ENCODE results near the gene KCNK6.
"Not testable (repeated sequence)": the region's sequence is repeated elsewhere in the genome, so short reads cannot be mapped to it uniquely, and the experiment has no call there.

KCNK6 gene

GRCh38 chr19:38333245-38333644, 13.6 kb downstream of the KCNK6 start:
- peaks cover 30% of the 10 kb centered on the region for H3K36me3 Mint-ChIP-seq
- ATAC-seq, result no peak
- peaks cover 15% of the 10 kb centered on the region for H3K4me1 Mint-ChIP-seq
- DNase-seq (ENCODE audit: low spot score in 2 of 2), result no peak
- no peak overlapping the region for H3K4me3 Mint-ChIP-seq
- H3K9me3 Mint-ChIP-seq, result no peaks in the 10 kb centered on the region
- H3K27ac Mint-ChIP-seq, result peak overlapping the region; percentile 18

- Mint-ChIP-seq H3K27ac (peak overlapping the region; percentile 90), H3K9me3 (no peaks in the 10 kb centered on the region)
- DNase-seq (ENCODE audit: low spot score in 2 of 2), result peak; percentile 80 to 97
These were observed 16.4 kb downstream of the KCNK6 start for GRCh38 chr19:38335949-38336637.

GRCh38 chr19:38336638-38337359, 17.2 kb downstream of the KCNK6 start:
- Mint-ChIP-seq H3K4me3 (peak overlapping the region; percentile 84), H3K36me3 (peaks cover 23% of the 10 kb centered on the region), H3K4me1 (peaks cover 23% of the 10 kb centered on the region), H3K27ac (peak overlapping the region; percentile 90), H3K9me3 (no peaks in the 10 kb centered on the region)
- DNase-seq (ENCODE audit: low spot score in 2 of 2), result peak; percentile 86 to 97
- ATAC-seq, result peak; percentile 75

More at GRCh38 chr19:38335949-38336637, 16.4 kb downstream of the KCNK6 start:
- peaks cover 23% of the 10 kb centered on the region for H3K4me1 Mint-ChIP-seq
- H3K4me3 Mint-ChIP-seq, result peak overlapping the region; percentile 84
- ATAC-seq, result peak; percentile 86
- peaks cover 23% of the 10 kb centered on the region for H3K36me3 Mint-ChIP-seq

GRCh38 chr19:38337360-38337653, 17.7 kb downstream of the KCNK6 start:
- peak overlapping the region; percentile 84 for H3K4me3 Mint-ChIP-seq
- no peaks in the 10 kb centered on the region for H3K9me3 Mint-ChIP-seq
- no peak for DNase-seq (ENCODE audit: low spot score in 2 of 2)
- ATAC-seq, result no peak
- peaks cover 23% of the 10 kb centered on the region for H3K4me1 Mint-ChIP-seq
- peaks cover 23% of the 10 kb centered on the region for H3K36me3 Mint-ChIP-seq
- peak overlapping the region; percentile 90 for H3K27ac Mint-ChIP-seq

- not testable (repeated sequence) for H3K27ac Mint-ChIP-seq; DNase-seq (ENCODE audit: low spot score in 2 of 2); H3K9me3 Mint-ChIP-seq; H3K4me3 Mint-ChIP-seq; ATAC-seq
- Mint-ChIP-seq H3K36me3 (peaks cover 23% of the 10 kb centered on the region), H3K4me1 (peaks cover 23% of the 10 kb centered on the region)
These were observed 19.4 kb downstream of the KCNK6 start for GRCh38 chr19:38339011-38339410.

GRCh38 chr19:38340927-38341326, 21.3 kb downstream of the KCNK6 start:
- Mint-ChIP-seq H3K36me3 (peaks cover 20% of the 10 kb centered on the region), H3K4me3 (no peak overlapping the region), H3K9me3 (no peaks in the 10 kb centered on the region), H3K4me1 (peaks cover 23% of the 10 kb centered on the region), H3K27ac (no peak overlapping the region)
- DNase-seq (ENCODE audit: low spot score in 2 of 2), result no peak
- no peak for ATAC-seq

- Mint-ChIP-seq H3K4me1 (no peaks in the 10 kb centered on the region), H3K36me3 (no peaks in the 10 kb centered on the region), H3K4me3 (no peak overlapping the region), H3K9me3 (no peaks in the 10 kb centered on the region), H3K27ac (no peak overlapping the region)
- ATAC-seq, result no peak
- no peak for DNase-seq (ENCODE audit: low spot score in 2 of 2)
These were observed 27.2 kb downstream of the KCNK6 start for GRCh38 chr19:38346837-38347236.

- no peaks in the 10 kb centered on the region for H3K36me3 Mint-ChIP-seq
- ATAC-seq (no peak), DNase-seq (ENCODE audit: low spot score in 2 of 2) (no peak)
- H3K4me3 Mint-ChIP-seq, result no peak overlapping the region
- H3K4me1 Mint-ChIP-seq, result no peaks in the 10 kb centered on the region
- H3K27ac Mint-ChIP-seq, result no peak overlapping the region
- H3K9me3 Mint-ChIP-seq, result no peaks in the 10 kb centered on the region
These were observed 31.2 kb downstream of the KCNK6 start for GRCh38 chr19:38350883-38351282.

GRCh38 chr19:38351865-38352395, 32.3 kb downstream of the KCNK6 start:
- Mint-ChIP-seq H3K4me3 (no peak overlapping the region), H3K27ac (no peak overlapping the region), H3K4me1 (no peaks in the 10 kb centered on the region), H3K9me3 (no peaks in the 10 kb centered on the region), H3K36me3 (no peaks in the 10 kb centered on the region)
- ATAC-seq, result no peak
- no peak for DNase-seq (ENCODE audit: low spot score in 2 of 2)

GRCh38 chr19:38352611-38353010, 33.0 kb downstream of the KCNK6 start:
- H3K36me3 Mint-ChIP-seq, result no peaks in the 10 kb centered on the region

GRCh38 chr19:38355728-38356725, 36.4 kb downstream of the KCNK6 start:
- ATAC-seq (no peak), DNase-seq (ENCODE audit: low spot score in 2 of 2) (no peak)
- Mint-ChIP-seq H3K36me3 (no peaks in the 10 kb centered on the region), H3K4me3 (no peak overlapping the region), H3K9me3 (no peaks in the 10 kb centered on the region), H3K27ac (no peak overlapping the region), H3K4me1 (peaks cover 6% of the 10 kb centered on the region)

More at GRCh38 chr19:38352611-38353010, 33.0 kb downstream of the KCNK6 start:
- DNase-seq (ENCODE audit: low spot score in 2 of 2), result no peak
- no peak for ATAC-seq
- H3K9me3 Mint-ChIP-seq, result no peaks in the 10 kb centered on the region
- H3K4me3 Mint-ChIP-seq, result no peak overlapping the region
- no peaks in the 10 kb centered on the region for H3K4me1 Mint-ChIP-seq
- H3K27ac Mint-ChIP-seq, result no peak overlapping the region

- Mint-ChIP-seq H3K36me3 (peaks cover 4% of the 10 kb centered on the region), H3K27ac (no peak overlapping the region), H3K4me1 (peaks cover 20% of the 10 kb centered on the region), H3K9me3 (no peaks in the 10 kb centered on the region), H3K4me3 (no peak overlapping the region)
- DNase-seq (ENCODE audit: low spot score in 2 of 2) (no peak), ATAC-seq (no peak)
These were observed 38.4 kb downstream of the KCNK6 start for GRCh38 chr19:38358071-38358470.

GRCh38 chr19:38359242-38360021, 39.8 kb downstream of the KCNK6 start:
- no peak for ATAC-seq
- Mint-ChIP-seq H3K27ac (no peak overlapping the region), H3K9me3 (no peaks in the 10 kb centered on the region), H3K4me1 (peaks cover 20% of the 10 kb centered on the region), H3K36me3 (peaks cover 4% of the 10 kb centered on the region), H3K4me3 (peak overlapping the region; percentile 78)
- DNase-seq (ENCODE audit: low spot score in 2 of 2), result no peak

- DNase-seq (ENCODE audit: low spot score in 2 of 2), result no peak
- Mint-ChIP-seq H3K4me3 (peak overlapping the region; percentile 78), H3K9me3 (no peaks in the 10 kb centered on the region), H3K27ac (no peak overlapping the region), H3K4me1 (peaks cover 20% of the 10 kb centered on the region), H3K36me3 (peaks cover 4% of the 10 kb centered on the region)
- ATAC-seq, result no peak
These were observed 40.7 kb downstream of the KCNK6 start for GRCh38 chr19:38360351-38360750.
